SK-N-DZ (cell line): ENCODE data around the gene PLEKHN1.
"Not testable (repeated sequence)": the region's sequence is repeated elsewhere in the genome, so short reads cannot be mapped to it uniquely, and the experiment has no call there.

Experiments used
- DNase-seq: peaks from one replicate; pipeline ENCODE4 v3.0.0-alpha.2; 2015; ENCODE audit warnings: low spot score

Gene PLEKHN1

GRCh38 chr1:1006305-1007159 is 40.2 kb downstream of the PLEKHN1 start:
- no peak for DNase-seq

GRCh38 chr1:1010131-1010530 is 43.8 kb downstream of the PLEKHN1 start:
- not testable (repeated sequence) for DNase-seq

- no peak for DNase-seq
These were observed 45.2 kb downstream of the PLEKHN1 start for GRCh38 chr1:1011396-1011949.

- not testable (repeated sequence) for DNase-seq
These were observed 46.4 kb downstream of the PLEKHN1 start for GRCh38 chr1:1012736-1013104.

GRCh38 chr1:1013105-1013921 is 47.0 kb downstream of the PLEKHN1 start, which contains the start of gene ISG15:
TSS of gene ISG15 (plus strand) at chr1:1013497. CDS start at chr1:1013574, 77 bp downstream.
- no peak for DNase-seq

- DNase-seq = peak; percentile 63
These were observed 47.8 kb downstream of the PLEKHN1 start for GRCh38 chr1:1013922-1014648.

GRCh38 chr1:1014799-1015681 is 48.8 kb downstream of the PLEKHN1 start:
- peak; percentile 32 for DNase-seq

- not testable (repeated sequence) for DNase-seq
These were observed 51.4 kb downstream of the PLEKHN1 start for GRCh38 chr1:1017397-1018320.

- not testable (repeated sequence) for DNase-seq
These were observed 52.0 kb downstream of the PLEKHN1 start for GRCh38 chr1:1018321-1018685.

GRCh38 chr1:1019122-1019999 is 53.1 kb downstream of the PLEKHN1 start:
- DNase-seq = peak; percentile 66

GRCh38 chr1:1020000-1020404 is 53.7 kb downstream of the PLEKHN1 start, which contains the start of gene AGRN:
TSS of gene AGRN (plus strand) at chr1:1020120. CDS start at chr1:1020173, 53 bp downstream.
- no peak for DNase-seq

GRCh38 chr1:1020415-1021009 is 54.2 kb downstream of the PLEKHN1 start:
- DNase-seq = no peak

GRCh38 chr1:1021010-1021919 is 55.0 kb downstream of the PLEKHN1 start:
- DNase-seq = no peak

- no peak for DNase-seq
These were observed 55.6 kb downstream of the PLEKHN1 start for GRCh38 chr1:1021920-1022259.

- DNase-seq = no peak
These were observed 56.2 kb downstream of the PLEKHN1 start for GRCh38 chr1:1022302-1023009.

GRCh38 chr1:1023700-1024099 is 57.4 kb downstream of the PLEKHN1 start:
- no peak for DNase-seq
